Activated effector memory CD4-positive, alpha-beta T cell treated with anti-CD3 and anti-CD28 coated beads, Interleukin-2, amount 50 U/mL, for 16 hours (primary cell): ENCODE data around the gene ATP6V1F.
A peak's percentile ranks its signal among the peaks of the same experiment; 100 is the strongest.

Experiments used
- DNase-seq: peaks from one replicate; pipeline ENCODE4 v3.0.0-alpha.2; 2020

Gene ATP6V1F

GRCh38 chr7:128903621-128904361 is 41.1 kb downstream of the ATP6V1F start:
- DNase-seq, result no peak

GRCh38 chr7:128904381-128905197 is 41.9 kb downstream of the ATP6V1F start:
- DNase-seq, result no peak

DNA sequence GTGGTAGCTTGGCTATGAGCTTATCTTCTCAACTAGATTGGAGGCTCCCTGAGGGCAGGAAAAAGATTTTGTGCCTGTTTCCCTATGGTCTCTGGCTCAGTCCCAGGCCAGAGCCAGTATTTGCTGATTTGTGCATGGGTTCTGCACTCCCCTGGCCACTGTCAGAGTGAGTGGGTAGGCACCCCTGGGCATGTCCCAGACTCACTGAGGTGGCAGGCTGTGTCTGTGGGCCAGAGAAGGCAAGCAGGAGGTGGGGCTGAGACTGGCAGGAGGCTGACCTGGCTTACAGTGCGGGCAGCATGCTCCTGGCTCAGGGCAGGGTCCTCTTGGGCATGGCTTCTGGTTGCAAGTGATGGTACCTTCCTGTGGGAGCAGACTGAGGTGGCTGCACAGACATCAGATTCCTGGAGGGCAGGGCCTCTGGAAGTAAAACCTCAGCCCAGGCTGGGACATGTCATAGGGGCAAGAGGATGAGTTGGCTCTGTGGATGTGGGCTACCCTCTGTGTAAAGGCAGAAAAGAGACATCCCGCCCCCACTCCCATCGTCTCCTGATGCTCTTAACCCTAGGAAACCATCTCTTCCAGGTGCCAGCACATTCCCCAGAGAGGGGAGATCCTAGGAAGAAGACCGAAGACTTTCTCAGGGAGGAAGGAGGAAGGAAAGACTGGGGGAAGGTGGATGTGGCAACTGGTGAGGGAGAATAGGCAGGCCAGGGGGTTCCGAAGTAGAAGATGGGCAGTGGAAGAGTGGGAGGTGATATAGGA is 43.5 kb downstream of the ATP6V1F start:
- no peak for DNase-seq

- no peak for DNase-seq
Measured at GRCh38 chr7:128906766-128907559, 44.3 kb downstream of the ATP6V1F start.

DNA sequence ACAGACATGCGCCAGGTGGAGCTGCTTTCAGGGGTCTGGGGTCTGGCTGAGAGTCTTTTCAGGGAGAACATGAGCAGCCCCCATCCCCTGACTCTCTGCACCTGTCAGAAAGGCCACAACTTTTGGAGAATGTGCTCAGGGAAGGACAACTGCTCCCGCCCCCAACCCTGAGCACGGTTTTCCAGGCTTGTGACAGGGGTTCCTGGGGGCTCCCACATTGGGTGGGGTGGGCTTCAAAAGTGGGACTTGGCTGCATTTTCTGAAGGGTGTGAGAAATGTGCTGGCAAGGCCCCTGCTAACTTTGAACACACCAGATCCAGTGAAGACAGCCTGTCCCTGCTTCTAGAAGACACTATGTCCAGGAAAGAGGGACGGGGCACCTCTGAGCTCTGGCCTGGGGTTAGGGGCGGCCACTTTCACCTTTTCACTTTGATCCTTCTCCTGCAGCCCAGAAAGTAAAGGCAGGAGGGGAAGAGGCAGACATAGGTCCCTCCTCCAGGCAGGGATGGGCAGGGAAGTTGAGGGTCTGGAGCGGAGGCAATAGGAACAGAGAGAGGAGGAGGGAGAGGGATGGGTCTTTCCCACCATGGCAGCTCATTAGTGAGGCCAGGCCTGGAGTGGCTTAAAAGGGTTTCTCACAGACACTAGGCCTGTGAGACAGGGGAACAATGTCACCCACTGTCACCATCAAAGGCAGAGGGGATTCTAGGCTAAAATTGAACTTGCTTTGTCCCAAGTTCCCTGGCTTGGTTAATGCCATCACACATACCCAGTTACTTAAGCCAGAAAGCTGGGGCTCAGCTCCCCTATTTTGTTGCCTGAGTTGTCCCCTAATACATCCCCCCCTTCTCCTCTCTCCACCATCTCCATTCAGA is 46.3 kb downstream of the ATP6V1F start:
- DNase-seq, result no peak

GRCh38 chr7:128909625-128910568 is 47.2 kb downstream of the ATP6V1F start:
- DNase-seq, result no peak

DNA sequence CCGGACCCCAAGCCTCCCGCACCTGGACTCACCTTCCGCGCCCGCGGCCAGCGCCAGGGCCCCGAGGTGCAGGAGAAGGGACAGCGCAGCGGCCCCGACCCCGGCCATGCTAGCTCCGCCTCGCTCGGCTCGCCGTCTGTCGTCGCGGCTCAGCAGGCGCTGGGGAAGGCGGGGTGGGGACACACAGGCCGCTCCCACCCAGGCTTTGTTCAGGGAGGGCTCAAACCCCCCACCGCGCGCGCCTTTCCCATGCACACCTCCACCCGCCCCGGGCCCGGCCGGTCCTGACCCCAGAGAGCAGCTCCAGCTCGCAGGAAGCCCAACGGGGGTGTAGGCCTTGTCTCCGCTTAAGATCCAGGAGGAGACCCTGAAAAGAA is 47.9 kb downstream of the ATP6V1F start, which contains the start of gene KCP:
Gene KCP (minus strand): TSS at position 141 of the 377 bp plus-strand sequence. CDS start 33 bp downstream, at position 108.
- DNase-seq, result no peak

- DNase-seq, result no peak
Measured at GRCh38 chr7:128911423-128912031, 48.9 kb downstream of the ATP6V1F start.

DNA sequence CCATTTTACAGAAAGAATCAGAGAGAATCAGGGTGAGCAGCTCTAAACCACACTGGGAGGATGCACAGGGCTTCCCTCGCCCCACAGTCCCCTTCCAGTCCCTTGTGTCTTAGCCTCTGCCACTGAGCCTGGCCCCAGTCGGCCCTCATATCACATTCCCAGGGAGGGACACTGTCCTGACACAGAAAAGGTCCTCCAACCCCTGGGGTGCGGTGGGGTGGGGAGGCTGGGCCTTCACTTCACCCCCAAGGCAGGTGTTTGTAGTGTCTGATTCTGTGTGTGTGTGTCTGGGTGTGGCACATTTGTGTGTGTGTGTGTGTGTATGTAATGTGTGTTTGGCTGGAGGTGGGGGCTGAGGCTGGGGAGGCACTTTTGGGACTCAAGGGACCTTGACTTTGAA is 49.6 kb downstream of the ATP6V1F start:
- DNase-seq, result no peak

DNA sequence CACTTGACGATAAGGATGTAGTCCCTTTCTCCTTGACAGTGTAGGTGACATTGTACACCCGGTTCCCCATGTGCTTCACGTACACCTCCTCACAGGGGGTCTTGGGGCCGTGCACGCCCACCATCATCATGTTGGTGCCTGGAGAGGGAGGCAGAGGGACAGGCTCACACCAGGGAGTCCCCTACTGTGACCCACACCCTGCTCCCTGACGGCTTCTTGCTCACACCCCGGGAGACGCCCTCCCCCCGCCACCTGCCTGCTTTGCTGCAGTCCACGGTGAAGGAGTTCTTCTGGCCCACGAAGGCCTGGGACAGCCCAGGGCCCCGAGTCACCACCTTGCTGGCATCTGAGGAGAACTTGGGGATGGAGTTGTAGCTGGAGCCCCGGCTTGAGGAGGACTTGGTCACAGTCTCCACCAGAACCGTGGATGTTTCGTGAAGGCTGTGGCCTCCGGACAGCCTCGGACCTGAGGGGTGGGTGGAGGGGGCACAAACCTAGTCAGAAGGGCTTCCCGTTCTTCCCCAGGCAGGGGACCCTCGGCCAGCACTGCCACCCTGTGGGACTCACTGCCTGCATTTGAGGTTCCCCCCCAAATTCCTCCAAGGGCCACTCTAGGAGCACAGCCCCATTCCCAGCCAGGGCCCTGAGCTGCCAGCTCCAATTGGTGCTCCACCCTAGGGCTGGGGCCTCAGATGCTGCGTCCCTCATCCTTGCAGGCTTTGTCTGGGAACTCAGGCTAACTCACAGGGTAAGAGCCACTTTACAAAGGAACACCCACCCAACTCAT is 50.2 kb downstream of the ATP6V1F start:
- DNase-seq, result peak; percentile 10

- DNase-seq, result peak; percentile 46
Measured at GRCh38 chr7:128913870-128914565, 51.4 kb downstream of the ATP6V1F start.

GRCh38 chr7:128914566-128915151 is 52.0 kb downstream of the ATP6V1F start:
- peak; percentile 65 for DNase-seq

DNA sequence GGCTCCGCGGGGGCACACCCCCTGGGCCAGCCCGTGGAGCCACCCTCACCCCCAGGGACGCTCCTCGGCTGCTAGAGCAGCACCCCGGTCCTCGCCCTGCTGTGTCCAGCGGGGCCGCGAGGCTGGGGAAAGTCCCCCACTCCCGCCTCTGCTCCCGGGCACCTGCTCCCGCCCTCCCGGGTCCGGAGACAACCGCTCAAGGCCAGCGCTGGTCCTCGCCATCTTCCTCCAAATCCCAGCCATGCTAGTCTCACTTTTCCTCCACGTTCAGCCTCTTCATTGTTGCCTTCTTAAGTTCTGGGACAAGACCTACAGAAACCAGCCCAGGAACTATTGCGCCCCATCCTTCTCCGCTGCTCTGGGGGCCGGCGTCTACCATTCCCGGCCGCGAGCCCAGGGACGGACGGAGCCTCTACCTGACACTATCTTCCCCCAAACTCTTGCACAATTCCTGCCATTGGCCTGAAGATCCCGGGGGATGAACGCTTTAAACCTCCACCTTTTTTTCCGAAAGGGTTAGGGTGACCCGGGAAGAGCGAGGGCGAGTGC is 52.7 kb downstream of the ATP6V1F start:
- peak; percentile 60 for DNase-seq
